HG03457 (cell line): ENCODE data around the gene RDM1.
"Not testable (repeated sequence)": the region's sequence is repeated elsewhere in the genome, so short reads cannot be mapped to it uniquely, and the experiment has no call there.

Source experiments
- ATAC-seq: cut with Tn5 transposase; IDR thresholded peaks from one replicate; pipeline ENCODE4 v1.9.1; 2021; ENCODE audit warnings: moderate number of reproducible peaks; ENCODE audit not compliant: unreplicated experiment

RDM1 gene

DNA sequence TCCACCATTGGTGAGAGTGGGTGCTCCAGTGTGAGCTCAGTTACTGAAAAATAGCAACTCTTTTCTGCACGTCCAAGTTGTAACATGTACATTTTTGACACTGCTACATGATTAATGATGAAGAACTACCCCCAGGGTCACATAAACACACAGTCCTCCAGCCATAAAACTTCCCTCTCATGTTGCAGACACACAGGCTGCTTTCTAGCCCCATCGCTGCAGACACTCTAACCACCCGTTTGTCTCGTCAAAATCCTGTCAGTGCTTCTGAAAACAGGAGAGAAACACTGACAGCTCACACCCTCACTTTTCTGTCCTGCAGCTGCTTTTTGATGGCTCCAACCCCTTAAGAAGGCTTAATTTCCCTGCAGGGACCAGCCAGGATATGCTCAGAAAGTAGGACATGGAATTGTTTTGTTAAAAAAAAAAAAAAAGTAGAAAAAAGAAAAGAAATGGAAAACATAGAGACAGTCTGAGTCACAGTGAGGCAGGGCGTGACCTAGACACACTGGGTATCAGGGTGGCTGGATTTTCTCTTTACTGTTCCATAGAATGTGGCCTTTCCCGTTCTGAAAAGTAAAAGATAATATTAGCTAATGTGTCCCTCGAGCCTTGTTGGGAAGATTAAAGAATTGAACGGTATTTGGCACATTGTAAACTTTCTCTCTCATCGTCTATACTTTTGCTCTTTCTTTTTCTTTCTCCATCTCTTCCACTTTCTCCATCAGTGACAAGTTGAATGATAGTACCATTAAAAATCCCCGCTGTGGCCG, 29.7 kb downstream of the RDM1 start:
- no peak for ATAC-seq

DNA sequence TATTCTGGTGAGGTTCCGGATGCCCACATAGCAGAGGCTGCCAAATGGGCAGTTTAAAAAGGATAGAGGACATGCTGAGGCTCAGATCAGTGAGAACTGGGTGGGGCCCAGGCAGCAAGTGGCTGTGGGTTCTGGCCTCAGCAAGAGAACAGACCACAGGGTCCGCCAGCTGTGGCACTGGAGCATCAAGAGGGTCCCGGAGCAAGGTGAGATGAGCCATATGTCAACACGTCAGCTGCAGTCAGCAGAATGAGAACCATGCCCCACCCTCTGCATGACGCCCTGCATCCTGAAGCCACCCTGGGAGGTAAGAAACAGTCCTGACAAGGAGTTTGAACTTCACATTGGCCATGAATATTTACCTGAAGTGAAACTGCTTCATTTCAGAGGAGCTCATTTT, 30.3 kb downstream of the RDM1 start:
- no peak for ATAC-seq

DNA sequence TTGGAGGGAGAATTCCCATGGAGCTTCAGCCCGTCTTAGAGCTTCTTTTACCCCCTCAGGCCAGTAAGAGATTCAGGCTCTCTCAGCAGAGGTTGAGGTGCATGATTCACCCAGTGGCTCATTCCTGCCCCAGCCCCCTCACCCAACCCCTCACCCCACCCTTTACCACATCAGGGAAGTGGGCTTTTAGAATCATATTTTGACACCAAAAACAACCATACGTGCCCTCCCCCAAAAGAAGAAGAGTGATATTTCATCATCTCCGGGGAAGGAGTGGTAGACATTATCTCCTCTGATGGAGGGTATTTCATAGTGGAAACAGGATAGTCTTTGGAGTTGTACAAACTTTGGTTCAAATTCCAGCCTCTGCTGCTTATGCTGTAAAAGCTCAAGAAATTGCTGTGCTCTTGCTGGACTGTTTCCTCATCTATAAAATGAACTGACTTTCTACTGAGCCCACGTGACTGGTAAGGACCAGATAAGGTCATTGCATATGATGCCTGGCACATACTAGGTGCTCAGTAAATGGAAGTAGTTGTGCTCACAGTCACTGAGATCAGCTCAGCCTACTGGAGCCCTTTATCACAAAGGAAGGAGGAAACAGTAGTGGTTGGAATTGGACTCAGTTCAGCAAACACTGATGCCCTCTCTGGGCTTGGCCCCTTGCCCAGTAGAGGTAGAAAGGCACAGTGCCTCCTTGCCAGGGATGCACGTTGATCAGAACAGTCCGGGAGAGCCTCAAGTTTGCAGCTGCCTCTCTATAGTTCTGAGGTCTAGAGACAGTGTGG, 32.1 kb downstream of the RDM1 start:
- no peak for ATAC-seq

DNA sequence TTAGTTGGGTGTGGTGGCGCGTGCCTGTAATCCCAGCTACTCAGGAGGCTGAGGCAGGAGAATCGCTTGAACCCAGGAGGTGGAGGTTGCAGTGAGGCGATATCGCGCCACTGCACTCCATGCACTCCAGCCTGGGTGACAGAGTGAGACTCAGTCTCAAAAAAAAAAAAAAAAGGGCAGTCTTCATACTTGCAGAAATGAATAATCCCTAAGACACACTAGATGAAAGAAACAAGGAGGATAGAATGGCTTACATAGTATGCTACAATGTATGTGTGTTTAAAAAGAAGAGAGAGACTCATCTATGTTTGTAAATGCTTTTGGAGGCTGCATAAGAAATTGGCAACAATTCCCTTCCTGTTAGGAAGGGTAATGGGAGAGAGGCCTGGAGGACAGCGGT, 32.8 kb downstream of the RDM1 start:
- ATAC-seq, result not testable (repeated sequence)

DNA sequence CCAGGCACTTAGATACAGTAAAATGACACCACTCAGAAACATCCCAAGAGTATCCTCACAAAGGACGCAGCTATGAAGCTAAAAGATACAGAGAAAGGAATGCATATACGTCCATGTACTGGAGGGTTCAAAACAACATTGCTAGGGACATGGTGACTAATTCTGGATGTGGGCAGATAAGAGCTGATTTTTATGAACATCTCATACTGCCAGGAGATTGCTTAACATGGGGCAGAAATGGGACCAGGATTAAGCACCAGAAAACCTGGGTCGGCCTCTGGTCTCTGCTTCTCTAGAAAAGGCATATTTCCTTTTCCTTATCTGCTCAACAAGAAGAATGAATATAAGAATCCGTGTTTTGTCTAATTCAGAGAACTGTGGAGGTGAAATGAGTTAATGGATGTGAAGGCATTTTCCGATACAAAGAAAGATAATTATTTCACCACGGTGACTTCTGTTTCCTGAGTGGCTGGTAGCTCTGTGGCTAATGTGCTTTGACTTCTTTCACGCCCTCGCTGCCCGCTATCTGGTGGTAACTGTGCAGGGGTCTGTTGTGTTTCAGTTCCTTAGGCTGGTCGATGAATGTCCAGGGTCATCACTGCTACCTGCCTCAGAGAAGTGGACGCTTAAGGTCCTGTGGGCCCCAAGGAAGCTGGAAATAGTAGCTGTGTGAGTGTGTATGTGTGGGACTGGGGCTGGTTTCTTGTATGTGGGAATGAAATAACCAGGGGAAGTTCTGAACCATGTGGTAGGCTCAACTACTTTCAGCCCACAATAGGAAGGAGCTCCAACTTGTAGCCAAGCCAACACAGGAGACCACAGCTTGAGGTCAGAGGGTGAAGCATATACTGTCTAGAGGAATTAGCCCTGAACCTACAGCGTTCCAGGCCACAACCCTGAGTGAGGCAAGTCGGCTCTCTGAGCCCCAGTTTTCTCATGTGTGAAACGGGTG, 34.7 kb downstream of the RDM1 start:
- no peak for ATAC-seq

DNA sequence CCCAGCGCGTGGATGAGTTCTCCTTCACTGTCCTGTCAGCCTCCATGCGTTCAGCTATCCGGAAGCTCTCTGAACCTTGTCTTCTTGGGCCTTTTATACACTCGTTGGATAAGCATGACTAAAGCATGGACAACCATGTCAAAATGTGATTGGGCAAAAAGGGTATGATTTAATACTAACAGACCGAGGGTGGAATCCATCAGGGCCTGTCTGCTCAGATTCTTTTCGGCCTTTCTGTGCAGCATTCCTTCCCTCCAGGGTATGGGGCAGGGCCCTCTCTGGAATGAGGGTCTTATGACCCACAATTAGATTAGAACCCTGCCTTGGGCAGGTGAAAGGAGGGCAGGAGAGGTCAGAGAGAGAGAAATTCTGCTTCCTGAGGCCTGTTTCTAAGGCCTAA, 36.4 kb downstream of the RDM1 start:
- ATAC-seq, result no peak

DNA sequence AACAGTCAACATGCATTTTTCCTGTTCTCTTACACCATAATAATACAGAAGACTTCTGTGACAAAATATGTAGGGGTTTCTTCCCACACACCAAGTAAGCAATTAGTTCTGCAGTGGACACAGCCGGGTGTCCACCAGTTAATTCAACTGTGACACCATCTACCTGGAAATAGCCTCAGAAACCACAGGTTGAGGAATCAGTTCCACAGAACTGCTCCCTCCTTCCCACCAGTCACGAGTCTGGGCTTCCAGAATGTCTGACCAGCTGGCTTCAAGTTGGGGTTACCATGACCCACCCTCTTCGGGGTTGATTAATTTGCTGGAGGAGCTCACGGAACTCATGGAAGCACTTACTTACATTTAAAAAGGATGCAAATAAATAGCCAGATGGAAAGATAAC, 36.8 kb downstream of the RDM1 start:
- ATAC-seq, result no peak

DNA sequence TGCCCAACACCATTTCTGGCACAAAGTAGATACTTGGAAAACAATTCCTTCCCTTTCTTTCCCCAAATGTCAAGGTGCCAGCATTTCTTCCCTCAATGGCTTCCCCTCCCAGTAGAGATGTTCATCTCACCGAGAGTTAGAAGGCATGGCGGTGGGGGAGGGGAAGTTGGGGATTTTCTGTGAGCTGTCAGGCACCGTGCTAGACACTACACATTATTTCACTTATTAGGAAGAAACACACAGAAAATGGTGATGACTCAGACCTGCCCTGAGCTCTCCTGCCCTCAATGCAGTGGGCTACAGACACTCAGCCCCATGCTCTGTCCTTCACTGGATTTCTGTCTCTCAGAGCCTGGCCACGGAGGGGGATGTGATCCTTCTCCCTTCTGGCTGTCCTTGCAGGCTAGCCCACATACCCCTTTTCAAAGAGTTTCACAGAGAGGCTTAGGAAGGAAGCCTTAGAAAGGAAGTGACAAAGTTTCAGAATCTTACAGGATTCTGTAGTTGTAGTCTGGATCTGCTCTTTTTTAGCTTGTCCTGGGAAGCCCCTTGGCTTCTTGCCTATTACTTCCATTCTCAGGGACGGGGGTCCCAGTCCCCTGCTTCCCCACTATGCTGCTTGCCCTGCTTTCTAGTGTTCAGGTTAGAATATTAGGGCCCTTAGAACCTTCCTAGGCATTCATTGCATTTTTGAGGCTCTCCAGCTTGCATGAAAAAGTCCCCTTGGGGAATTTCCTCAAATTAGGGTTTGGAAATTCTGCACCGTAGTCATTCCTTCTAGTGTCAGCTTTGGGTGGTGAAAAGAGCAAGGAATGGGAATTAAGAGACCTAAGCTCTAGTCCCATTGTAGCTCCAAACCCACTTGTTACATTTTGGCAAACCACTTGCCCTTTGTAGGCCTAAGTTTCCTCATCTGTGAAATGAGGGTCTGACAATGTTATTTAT, 38.2 kb downstream of the RDM1 start:
- ATAC-seq, result no peak

DNA sequence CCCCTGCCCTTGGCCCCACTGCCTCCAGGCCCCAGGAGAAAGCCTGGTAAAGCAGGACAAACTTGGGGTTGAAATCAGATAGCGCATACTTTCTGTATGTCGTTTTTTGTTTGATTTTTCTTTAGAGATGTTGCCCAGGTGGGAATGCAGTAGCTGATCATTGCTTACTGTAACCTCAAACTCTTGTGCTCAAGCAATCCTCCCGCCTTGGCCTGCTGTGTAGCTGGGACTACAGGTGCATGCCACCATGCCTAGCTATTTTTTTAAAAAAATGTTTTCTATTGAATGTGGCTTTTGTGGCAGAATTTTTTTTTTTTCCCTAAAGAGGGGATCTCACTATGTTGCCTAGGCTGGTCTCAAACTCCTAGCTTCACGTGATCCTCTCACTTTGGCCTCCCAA, 39.3 kb downstream of the RDM1 start:
- ATAC-seq, result no peak

DNA sequence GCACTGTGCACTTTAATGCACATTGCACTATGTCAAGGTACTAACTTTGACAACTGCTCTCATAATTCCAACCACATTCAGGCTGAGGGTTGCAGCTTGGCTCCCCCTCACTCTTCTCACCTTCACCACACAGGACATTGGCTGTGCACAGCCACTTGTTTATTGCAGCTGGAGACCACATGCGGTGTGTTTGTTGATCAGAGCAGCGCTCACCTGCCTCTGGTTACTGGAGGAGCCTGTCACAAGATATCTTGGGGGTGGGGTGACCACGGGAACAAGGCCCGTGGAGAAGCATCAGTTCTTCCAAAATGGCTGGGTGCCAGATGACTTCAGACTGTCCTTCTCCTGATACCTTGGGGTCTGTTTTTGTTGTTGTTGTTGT, 39.8 kb downstream of the RDM1 start:
- no peak for ATAC-seq

DNA sequence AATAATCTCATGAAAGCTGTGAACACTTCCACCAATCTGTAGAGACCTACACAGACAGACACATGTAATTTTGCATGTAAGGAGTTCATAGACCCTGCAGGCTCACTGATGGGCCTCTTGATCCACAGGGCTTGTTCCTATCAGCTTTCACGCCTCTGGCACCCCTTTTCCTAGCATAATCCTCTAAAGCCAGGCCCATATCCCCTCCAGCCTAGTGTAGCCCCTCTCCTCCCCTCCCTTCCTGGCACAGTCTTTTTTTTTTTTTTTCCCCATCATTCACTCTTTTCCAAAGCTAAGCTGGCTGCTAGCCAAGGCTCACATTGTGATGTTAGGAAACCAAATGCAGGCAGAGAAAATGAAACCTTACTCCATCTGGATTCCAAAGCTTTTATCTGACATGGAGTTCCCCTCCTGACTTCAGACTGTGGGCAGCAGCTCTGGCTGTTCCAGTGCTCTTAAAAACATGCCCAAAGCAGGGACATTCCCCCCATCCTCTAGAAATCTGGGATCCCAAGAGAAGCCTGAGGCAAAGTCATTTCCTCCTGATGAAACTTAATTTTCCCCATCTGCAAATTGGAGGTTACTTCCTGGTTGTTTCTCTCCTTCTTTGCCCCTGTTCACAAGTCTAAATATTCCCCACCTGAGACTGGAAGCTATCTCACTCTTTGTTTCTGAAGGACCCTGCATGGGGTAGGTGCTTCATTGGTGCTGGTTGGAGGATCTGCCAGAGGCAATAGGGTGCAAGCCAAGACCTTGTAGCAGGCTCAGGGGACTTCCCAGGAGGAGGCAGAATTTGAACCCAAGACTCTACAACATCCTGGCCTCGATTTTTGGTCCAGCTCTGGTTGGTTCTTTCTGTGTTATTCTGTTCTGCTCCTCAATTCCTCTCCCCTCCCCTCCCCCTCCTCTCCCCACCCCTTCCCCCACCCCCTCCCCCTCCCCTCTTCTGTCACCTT, 40.5 kb downstream of the RDM1 start:
- ATAC-seq, result no peak

DNA sequence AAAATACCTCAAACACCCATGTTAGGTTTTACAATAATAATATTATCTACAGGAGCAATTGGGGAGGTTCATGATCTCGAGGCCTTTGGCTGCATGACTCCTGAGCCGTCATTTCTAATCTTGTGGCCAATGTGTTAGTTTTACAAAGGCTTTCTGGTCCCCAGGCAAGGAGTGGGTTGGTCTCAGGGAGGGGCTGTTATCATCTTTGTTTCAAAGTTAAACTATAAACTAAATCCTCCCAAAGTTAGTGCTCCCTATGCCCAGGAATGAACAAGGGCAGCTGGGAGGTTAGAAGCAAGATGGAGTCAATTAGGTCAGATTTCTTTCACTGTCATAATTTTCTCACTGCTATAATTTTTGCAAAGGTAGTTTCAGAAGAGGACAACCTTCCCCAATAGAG, 41.3 kb downstream of the RDM1 start:
- no peak for ATAC-seq

DNA sequence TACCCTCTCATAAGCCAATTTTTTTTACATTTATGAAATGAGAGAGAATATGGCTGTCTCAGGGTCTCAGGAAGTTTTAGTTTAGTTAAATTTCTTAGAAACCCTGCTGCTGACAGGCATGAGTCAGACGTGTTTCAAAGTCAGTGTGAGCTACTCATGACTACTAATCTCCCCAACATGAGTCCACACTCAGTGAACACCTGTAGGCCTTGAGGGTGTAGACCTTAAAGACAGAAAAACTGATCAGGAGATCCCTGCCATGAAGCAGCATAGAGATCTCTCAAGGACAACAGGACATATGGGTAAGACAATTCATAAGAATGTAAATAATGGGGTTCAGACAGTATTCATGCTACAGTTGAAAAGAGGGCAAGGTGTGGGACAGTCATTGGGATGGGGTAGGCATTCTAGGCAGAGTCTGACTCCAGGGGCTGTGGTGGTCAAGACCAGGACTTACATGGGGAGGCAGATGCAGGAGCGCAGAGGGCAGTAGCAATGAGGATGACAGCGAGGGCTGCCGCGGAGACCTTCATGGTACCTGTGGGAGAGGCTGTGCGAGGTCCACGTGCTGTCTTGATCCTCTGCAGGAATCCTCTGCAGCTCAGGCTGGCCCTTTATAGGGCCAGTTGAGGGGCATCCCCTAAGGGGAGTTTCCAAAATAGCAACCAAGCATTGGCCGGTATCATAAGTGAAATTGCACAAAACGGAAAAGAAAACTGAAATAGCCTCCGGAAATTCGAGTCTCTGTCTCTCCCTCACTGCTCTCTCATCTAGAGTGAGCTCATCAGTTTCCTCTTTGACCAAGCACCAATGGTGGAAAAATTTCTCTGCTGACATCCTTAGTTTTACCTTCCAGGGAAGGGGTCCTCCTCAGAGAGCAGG, 50.6 kb downstream of the RDM1 start, which contains the start of gene CCL5:
Gene CCL5, minus strand, starts transcription at position 588 of the 882 bp plus-strand sequence.
- peak; percentile 73 for ATAC-seq

DNA sequence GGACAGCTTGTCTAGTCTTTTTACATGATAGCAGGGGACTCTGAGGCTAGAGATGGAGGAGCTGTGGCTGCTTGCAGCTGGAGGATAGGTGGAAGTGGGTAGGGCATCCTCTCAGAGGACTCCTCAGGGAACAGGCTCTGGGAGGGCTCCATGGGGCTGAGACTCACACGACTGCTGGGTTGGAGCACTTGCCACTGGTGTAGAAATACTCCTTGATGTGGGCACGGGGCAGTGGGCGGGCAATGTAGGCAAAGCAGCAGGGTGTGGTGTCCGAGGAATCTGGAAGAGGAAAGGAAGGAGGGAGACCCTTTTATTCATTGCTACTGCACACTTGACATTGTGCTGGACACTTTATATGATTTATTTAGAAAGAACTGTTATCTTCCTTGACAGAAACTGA, 52.2 kb downstream of the RDM1 start:
- ATAC-seq, result no peak

DNA sequence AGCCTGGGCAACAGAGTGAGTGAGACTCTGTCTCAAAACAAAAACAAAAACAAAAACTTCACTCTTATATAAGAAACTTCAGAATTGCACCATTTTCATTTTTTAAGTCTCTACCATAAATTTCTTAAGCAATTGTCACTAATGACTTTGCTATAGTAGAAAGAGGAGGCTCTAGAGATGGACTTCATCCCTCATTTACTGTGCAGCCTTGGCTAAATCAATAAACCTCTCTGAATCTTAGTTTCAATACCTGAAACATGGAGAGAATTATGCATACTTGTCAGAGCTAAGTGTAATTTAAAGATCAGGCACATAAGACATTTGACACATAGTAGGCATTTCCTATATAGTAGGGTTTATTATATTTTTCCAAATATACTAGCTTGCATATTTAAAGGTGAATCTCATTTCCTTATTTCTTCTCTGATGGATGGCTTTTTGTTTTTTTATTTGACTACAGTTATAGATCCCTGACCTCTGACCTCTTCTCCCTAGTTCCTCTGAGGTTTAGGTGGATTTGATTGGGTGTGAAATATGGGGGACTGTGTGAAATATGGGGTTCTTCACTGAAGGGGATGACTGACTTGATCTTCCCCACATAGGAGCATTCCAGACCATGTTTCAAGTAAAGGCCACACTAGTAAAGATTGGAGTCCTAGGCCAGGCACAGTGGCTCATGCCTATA, 53.1 kb downstream of the RDM1 start:
- no peak for ATAC-seq

DNA sequence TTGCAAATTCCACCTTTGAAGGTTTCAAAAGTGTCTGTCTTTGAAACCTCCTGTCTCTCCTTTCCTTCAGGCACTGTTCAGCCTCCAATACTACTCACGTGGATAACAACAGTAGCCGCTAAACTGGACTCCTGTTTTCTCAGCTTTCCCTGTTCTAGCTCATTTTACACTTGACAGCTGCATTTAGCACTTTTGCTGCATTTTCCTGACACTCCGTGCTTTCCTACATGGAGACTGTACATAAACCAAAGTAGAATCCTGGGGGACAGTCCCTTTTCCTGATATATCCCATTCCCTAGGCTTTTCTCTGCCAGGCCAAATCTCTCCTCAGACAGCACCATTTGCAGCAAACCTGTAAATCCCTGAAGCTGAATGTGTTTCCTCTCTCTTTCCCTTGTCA, 54.0 kb downstream of the RDM1 start:
- ATAC-seq, result no peak

DNA sequence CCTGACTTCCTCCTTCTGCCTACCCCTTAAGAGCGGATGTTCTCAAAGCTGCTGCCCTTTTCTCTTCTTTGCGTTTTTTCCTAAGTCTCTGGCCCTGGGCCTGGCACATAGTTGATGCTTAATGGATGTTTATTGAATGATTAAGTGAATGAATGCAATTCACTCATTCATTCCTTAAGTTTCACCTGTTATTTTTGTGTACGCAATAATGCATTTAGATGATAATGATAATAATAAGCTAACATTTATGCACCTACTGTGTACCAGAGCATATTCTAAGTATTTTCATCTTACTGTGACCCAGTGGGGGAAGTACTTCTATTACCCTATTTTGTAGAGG, 54.8 kb downstream of the RDM1 start:
- no peak for ATAC-seq
